Stimulated activated CD4-positive, alpha-beta T cell treated with anti-CD3 and anti-CD28 coated beads, Interleukin-15, amount 100 ng/mL, for 24 hours (primary cell): ENCODE data around the gene AFAP1L2.

Source experiments
- DNase-seq: peaks from one replicate; pipeline ENCODE4 v3.0.0-alpha.2; 2020

The AFAP1L2 gene

GRCh38 chr10:114389426-114389825, 14.9 kb downstream of the AFAP1L2 start:
- no peak for DNase-seq

- no peak for DNase-seq
These were observed 16.0 kb downstream of the AFAP1L2 start for GRCh38 chr10:114388275-114388674.

- DNase-seq, result no peak
These were observed 16.5 kb downstream of the AFAP1L2 start for GRCh38 chr10:114387784-114388183.

- no peak for DNase-seq
These were observed 17.9 kb downstream of the AFAP1L2 start for GRCh38 chr10:114386452-114386851.

- DNase-seq, result no peak
These were observed 18.7 kb downstream of the AFAP1L2 start for GRCh38 chr10:114385557-114385956.

- DNase-seq, result no peak
These were observed 19.7 kb downstream of the AFAP1L2 start for GRCh38 chr10:114384601-114385000.

GRCh38 chr10:114384181-114384580, 20.1 kb downstream of the AFAP1L2 start:
- no peak for DNase-seq

- no peak for DNase-seq
These were observed 23.5 kb downstream of the AFAP1L2 start for GRCh38 chr10:114380797-114381196.

- no peak for DNase-seq
These were observed 24.2 kb downstream of the AFAP1L2 start for GRCh38 chr10:114380060-114380459.

- no peak for DNase-seq
These were observed 24.7 kb downstream of the AFAP1L2 start for GRCh38 chr10:114379631-114380041.

- DNase-seq, result no peak
These were observed 27.8 kb downstream of the AFAP1L2 start for GRCh38 chr10:114376523-114376922.

GRCh38 chr10:114375047-114375446, 29.3 kb downstream of the AFAP1L2 start:
- DNase-seq, result no peak

- DNase-seq, result no peak
These were observed 30.1 kb downstream of the AFAP1L2 start for GRCh38 chr10:114374053-114374791.

- DNase-seq, result no peak
These were observed 30.7 kb downstream of the AFAP1L2 start for GRCh38 chr10:114373631-114374030.

GRCh38 chr10:114372995-114373394, 31.3 kb downstream of the AFAP1L2 start:
- DNase-seq, result no peak

GRCh38 chr10:114372179-114372578, 32.1 kb downstream of the AFAP1L2 start:
- no peak for DNase-seq

GRCh38 chr10:114370966-114371365, 33.3 kb downstream of the AFAP1L2 start:
- no peak for DNase-seq

GRCh38 chr10:114370199-114370598, 34.1 kb downstream of the AFAP1L2 start:
- no peak for DNase-seq

GRCh38 chr10:114368057-114368391, 36.3 kb downstream of the AFAP1L2 start:
- DNase-seq, result no peak

GRCh38 chr10:114367351-114368056, 36.8 kb downstream of the AFAP1L2 start:
- no peak for DNase-seq

- no peak for DNase-seq
These were observed 39.6 kb downstream of the AFAP1L2 start for GRCh38 chr10:114364726-114365125.

- DNase-seq, result no peak
These were observed 40.4 kb downstream of the AFAP1L2 start for GRCh38 chr10:114363745-114364454.

GRCh38 chr10:114362826-114363355, 41.4 kb downstream of the AFAP1L2 start:
- DNase-seq, result no peak

- DNase-seq, result no peak
These were observed 44.4 kb downstream of the AFAP1L2 start for GRCh38 chr10:114359953-114360345.
